GM12891 (cell line): ENCODE measurements around the gene ZNF738.
"Not testable (repeated sequence)": the region's sequence is repeated elsewhere in the genome, so short reads cannot be mapped to it uniquely, and the experiment has no call there.

ENCODE experiments used
- POLR2A ChIP-seq: IDR thresholded peaks from 2 replicates; pipeline ENCODE4 v1.6.1; 2011; ENCODE audit warnings: low read depth, low read length, control low read depth
- POLR2AphosphoS5 ChIP-seq: IDR thresholded peaks from 2 replicates; pipeline ENCODE4 v1.6.1; 2011; ENCODE audit warnings: low read depth, low read length, control low read depth
- TAF1 ChIP-seq: IDR thresholded peaks from 2 replicates; pipeline ENCODE4 v1.6.1; 2011; ENCODE audit warnings: low read depth, low read length, control low read depth

- not testable (repeated sequence) for TF ChIP-seq POLR2AphosphoS5, POLR2A, TAF1
These were observed 46.0 kb upstream of the ZNF738 start for GRCh38 chr19:21312807-21313206.
